Breast epithelium (tissue), 3 donors: Measurements from ENCODE around the gene EIF2S3B.

Source experiments
- POLR2A ChIP-seq: fragments of 450-650 bp; IDR thresholded peaks from one replicate; pipeline ENCODE4 v1.6.1; 2016; ENCODE audit warnings: antibody characterized with exemption, mild to moderate bottlenecking, moderate library complexity
- TF ChIP-seq, protein P1 (sequence below), 3 donors: fragments of 450-650 bp; IDR thresholded peaks; one replicate each; pipeline ENCODE4 v1.5.1; 2016 to 2017; ENCODE audit warnings: antibody characterized with exemption in 3 of 3, mild to moderate bottlenecking in 3 of 3, moderate library complexity in 3 of 3

DNA sequence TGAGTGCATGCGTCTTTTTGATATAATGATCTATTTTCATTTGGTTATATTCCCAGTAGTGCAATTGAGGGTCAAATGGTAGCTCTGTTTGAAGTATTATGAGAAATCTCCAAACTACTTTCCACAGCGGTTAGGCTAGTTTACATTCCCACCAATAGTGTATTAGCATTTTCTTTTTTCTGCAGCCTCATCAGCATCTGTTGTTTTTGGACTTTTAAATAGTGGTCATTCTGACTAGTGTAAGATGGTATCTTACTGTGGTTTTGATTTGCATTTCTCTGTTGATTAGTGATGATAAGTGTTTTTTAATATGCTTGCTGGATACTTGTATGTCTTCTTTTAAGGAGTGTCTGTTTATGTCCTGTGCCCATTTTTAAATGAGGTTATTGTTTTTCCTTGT, 48.8 kb upstream of the EIF2S3B start:
- TF ChIP-seq, protein P1, sequence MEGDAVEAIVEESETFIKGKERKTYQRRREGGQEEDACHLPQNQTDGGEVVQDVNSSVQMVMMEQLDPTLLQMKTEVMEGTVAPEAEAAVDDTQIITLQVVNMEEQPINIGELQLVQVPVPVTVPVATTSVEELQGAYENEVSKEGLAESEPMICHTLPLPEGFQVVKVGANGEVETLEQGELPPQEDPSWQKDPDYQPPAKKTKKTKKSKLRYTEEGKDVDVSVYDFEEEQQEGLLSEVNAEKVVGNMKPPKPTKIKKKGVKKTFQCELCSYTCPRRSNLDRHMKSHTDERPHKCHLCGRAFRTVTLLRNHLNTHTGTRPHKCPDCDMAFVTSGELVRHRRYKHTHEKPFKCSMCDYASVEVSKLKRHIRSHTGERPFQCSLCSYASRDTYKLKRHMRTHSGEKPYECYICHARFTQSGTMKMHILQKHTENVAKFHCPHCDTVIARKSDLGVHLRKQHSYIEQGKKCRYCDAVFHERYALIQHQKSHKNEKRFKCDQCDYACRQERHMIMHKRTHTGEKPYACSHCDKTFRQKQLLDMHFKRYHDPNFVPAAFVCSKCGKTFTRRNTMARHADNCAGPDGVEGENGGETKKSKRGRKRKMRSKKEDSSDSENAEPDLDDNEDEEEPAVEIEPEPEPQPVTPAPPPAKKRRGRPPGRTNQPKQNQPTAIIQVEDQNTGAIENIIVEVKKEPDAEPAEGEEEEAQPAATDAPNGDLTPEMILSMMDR (IDR thresholded peaks at IDR 0.05): no peak
- TF ChIP-seq POLR2A: no peak
